Superior temporal gyrus (tissue), 1 donor: ENCODE results near the gene PPP1R2C.

Source experiments
- DNase-seq: peaks from one replicate; pipeline ENCODE4 v3.0.0-alpha.2; 2016; ENCODE audit errors: extremely low spot score

PPP1R2C gene

GRCh38 chrX:42748067-42748850 lies 29.7 kb downstream of the PPP1R2C start:
- no peak for DNase-seq

- DNase-seq: no peak
These were observed 31.4 kb downstream of the PPP1R2C start for GRCh38 chrX:42746606-42747005.

- DNase-seq: no peak
These were observed 37.5 kb downstream of the PPP1R2C start for GRCh38 chrX:42740456-42740855.

- no peak for DNase-seq
These were observed 38.2 kb downstream of the PPP1R2C start for GRCh38 chrX:42739741-42740140.

- DNase-seq: no peak
These were observed 38.7 kb downstream of the PPP1R2C start for GRCh38 chrX:42739258-42739657.

- no peak for DNase-seq
These were observed 39.4 kb downstream of the PPP1R2C start for GRCh38 chrX:42738552-42738951.

- no peak for DNase-seq
These were observed 42.7 kb downstream of the PPP1R2C start for GRCh38 chrX:42735250-42735649.

GRCh38 chrX:42732506-42732905 lies 45.5 kb downstream of the PPP1R2C start:
- DNase-seq: no peak
